ENCODE data around the gene MAFG.
A peak's percentile ranks its signal among the peaks of the same experiment; 100 is the strongest.

Gene MAFG

DNA sequence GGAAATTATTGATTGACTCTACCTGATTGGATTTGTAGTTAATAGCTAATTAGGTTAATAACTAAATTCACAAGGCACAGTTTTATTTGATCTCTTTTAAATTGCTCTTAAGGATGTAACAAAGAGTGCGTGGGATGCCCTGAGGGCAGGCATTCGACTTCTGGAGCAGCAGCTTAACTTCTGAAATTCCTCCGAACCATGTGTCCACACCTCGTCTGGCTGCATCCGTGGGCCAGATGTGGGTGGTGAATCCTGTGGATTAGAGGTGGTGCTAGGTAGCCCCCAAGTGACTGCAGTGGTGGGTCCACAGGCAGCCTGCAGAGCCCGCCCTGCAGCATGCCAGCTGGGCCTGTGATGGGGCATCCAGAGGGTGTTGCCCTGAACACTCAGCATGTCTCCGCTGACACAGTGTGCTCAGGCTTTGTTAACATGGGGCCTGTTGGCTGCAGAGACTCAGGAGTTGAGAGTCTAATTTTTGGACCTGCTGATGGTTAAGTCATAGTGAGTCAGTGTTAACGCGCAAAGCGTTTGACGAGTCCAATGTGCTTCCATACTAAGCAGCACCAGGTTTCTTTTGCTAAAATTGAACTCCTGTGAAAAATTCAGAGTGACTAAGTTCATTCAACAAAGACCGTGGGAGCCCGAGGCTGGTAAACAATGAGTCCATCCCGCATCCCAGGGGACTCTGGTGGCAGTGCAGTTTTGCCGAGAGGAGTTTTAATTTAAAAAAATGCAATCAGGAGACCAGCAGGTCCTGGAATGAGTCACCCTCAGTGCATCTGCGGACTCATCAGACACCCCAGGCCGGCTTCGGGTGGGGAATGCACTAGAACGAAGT is 29.3 kb downstream of the MAFG start:
- DNase-seq (ENCODE audit: low read depth): peak; percentile 90

GRCh38 chr17:81895400-81895799 is 32.1 kb downstream of the MAFG start:
- DNase-seq (ENCODE audit: low read depth): no peak

DNA sequence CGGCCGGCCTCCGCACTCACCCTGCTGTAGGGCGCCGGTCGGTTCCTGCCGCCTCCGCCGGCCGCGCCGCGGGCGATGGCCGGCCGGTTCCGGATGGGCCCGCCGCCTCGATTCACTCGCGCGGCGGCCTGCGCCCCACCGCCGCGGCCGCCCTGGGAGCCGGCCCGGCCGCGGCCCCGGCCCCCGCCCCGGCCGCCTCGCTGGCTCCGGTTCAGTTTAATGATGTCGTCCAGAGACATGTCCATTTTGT is 36.3 kb downstream of the MAFG start:
- no peak for DNase-seq (ENCODE audit: low read depth)

DNA sequence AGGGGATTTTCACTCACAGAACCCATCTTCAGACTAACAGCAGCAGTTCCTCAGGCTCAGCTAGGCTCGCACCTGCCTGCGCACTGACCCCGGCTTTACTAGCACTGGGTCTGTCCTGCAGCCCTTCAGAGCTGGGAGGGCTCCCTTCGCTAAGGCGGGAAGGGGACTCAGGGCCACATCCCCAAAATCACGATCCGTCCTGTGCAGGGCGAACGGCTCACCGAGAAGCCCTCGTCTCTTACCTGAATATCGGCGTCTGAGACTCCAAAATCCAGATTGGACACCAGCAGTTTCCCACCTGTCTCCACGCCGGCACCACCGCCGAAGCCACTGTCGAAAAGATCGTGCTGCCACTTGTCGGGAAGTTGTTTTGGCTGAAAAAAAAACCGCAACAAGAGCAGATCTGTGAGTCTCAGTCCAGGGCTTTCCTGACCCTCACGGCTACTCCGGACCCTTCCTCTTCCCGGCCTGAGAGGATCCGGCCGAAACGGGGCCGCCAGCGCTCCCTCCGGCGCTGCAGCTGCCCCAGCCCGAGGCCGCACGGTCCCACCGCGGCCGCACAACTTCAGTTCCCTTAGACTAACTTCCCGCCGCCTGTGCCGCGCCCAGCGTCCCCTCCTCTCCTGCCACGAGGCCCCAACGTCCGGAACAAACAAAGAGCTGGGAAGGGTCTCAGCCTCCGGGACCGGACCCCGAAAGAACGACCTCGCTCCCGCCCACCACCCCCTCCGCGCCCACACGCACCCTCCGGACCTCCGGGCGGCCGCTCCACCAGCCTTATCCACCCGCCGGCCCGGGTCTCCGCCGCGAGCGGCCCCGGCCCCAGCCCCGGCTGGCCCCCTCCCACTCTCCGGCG is 36.9 kb downstream of the MAFG start:
- no peak for DNase-seq (ENCODE audit: low read depth)

- no peak for DNase-seq (ENCODE audit: low read depth)
Observed at GRCh38 chr17:81889602-81890001, 37.9 kb downstream of the MAFG start.

DNA sequence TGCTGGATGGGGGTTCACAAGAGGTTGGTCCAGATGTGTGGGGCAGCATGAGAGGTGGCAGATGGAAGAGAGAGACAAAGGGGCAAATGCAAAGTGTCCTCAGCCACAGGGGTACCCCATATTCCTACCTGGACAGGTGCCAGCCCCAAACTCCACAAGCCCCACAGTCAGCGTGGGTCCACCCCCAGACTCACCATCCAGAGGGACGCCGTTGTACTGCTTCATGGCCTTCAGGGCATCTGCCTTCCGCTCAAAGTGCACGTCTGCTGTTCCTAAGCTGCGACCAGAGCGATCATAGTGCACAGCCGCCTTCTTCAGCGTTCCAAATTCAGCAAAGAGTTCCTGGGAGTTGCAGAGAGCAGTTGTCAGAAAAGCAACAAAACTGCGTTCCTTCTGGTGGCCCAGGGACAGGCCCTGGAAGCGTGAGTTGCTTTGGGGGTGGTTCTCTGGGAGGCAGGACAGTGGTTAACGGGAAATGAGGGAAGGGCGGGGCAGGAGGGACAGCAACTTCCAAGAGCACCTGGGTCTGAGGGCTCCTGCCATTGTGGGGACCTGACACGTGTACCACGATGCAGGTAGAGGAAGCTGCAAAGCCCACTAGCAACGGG is 38.4 kb downstream of the MAFG start:
- DNase-seq (ENCODE audit: low read depth): no peak

- no peak for DNase-seq (ENCODE audit: low read depth)
Observed at GRCh38 chr17:81888105-81888987, 39.2 kb downstream of the MAFG start.

GRCh38 chr17:81885869-81886548 is 41.5 kb downstream of the MAFG start:
- DNase-seq (ENCODE audit: low read depth): no peak

GRCh38 chr17:81885454-81885853 is 42.1 kb downstream of the MAFG start:
- no peak for DNase-seq (ENCODE audit: low read depth)

DNA sequence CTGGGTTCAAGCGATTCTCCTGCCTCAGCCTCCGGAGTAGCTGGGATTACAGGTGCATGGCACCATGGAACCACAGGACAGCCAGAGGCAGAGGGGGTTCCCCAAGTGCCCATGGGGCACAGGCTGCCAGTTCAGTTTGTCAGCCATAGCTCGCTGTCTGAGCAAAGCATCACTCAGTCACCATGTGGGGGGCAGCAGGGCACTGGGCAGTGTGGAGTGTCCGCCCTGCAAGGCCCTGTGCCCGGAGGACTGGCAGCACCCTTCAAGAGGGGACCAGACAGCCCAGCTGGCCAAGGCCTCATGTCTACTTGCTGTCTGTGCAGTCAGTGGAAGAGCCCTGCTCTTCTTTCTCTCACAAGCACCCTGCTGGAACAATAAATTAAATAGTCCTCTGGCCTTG is 42.6 kb downstream of the MAFG start:
- no peak for DNase-seq (ENCODE audit: low read depth)

DNA sequence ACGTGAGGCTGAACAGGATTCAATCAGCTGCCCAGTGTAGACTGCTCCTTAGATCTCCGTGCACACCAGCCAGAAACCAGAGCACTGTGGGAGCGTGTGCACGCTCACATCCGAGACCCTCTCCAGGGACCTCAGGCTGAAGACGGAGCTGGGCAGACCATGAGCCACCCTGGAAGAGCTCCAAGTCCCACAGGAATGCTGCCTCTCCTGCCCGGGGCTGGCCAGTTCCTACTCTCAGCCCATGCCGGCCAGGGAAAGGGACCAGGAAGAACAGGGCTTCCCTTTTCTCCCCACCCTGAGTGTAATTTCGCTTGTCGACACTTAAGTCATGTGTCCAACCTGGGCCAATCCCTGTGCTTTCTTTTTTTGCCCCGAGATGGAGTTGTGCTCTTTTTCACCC is 43.0 kb downstream of the MAFG start:
- DNase-seq (ENCODE audit: low read depth): no peak

- no peak for DNase-seq (ENCODE audit: low read depth)
Observed at GRCh38 chr17:81879121-81879520, 48.4 kb downstream of the MAFG start.

GRCh38 chr17:81878294-81878693 is 49.2 kb downstream of the MAFG start:
- no peak for DNase-seq (ENCODE audit: low read depth)

GRCh38 chr17:81877569-81877968 is 50.0 kb downstream of the MAFG start:
- no peak for DNase-seq (ENCODE audit: low read depth)

GRCh38 chr17:81871387-81872230 is 55.9 kb downstream of the MAFG start:
- peak; percentile 75 for DNase-seq (ENCODE audit: low read depth)

DNA sequence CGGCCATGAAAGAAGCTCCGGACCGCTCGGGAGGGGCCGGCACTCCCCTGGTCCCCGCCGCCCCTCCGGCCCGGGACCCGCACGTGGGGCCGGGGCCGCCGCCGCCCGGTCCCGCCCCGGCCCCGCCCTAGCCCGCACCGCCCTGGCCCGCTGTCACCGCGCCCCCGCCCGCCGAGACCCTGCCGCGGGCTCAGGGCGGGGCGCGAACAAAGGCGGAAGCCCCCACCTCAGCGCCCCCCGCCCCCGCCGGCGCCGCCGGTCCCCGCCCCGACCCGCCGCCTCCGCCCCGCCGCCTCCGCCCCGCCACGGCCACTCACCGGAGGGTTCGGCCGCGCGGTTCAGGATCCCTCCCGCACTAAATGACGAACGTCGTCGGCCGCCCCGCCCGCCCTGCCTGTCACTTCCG is 56.6 kb downstream of the MAFG start, which contains the start of gene ARHGDIA:
TSS of gene ARHGDIA (minus strand) at position 357 of the 406 bp plus-strand sequence. CDS start 1,407 bp downstream, outside the sequence.
- DNase-seq (ENCODE audit: low read depth): no peak

- DNase-seq (ENCODE audit: low read depth): no peak
Observed at GRCh38 chr17:81870131-81870980, 57.2 kb downstream of the MAFG start.

- no peak for DNase-seq (ENCODE audit: low read depth)
Observed at GRCh38 chr17:81869221-81870130, 58.1 kb downstream of the MAFG start.
